Lower leg skin (tissue), 3 donors: Measurements from ENCODE around the gene ZP3.
"Not testable (repeated sequence)": the region's sequence is repeated elsewhere in the genome, so short reads cannot be mapped to it uniquely, and the experiment has no call there.

Experiments
- POLR2A ChIP-seq, 2 donors: fragments of 450-650 bp; IDR thresholded peaks; one replicate each; pipeline ENCODE4 v1.6.1; 2016 to 2017; ENCODE audit warnings: antibody characterized with exemption in 2 of 2, mild to moderate bottlenecking in 1 of 2, moderate library complexity in 1 of 2
- TF ChIP-seq, protein P1 (sequence below), 3 donors: fragments of 450-650 bp; IDR thresholded peaks; one replicate each; pipeline ENCODE4 v1.5.1; 2016; ENCODE audit warnings: antibody characterized with exemption in 3 of 3, mild to moderate bottlenecking in 3 of 3, moderate library complexity in 2 of 3

DNA sequence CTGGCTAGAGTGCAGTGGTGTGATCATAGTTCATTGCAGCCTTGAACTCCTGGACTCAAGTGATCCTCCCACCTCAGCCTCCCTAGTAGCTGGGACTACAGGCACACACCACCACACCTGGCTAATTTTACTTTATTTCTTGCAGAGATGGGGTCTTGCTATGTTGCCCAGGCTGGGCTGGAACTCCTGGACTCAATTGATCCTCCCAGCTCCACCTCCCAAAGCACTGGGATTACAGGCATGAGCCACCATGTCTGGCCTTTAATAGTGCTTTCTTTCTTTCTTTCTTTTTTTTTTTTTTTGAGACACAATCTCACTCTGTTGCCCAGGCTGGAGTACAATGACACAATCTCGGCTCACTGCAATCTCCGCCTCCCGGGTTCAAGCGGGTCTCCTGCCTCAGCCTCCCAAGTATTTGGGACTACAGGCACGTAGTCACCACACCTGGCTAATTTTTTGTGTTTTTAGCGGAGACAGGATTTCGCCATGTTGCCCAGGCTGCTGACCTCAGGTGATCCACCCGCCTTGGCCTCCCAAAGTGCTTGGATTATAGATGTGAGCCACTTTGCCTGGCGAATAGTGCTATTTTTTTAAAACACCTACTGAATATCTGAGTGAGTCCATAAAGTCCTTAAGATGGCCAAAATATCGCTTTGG, 7.0 kb upstream of the ZP3 start:
- TF ChIP-seq, protein P1, sequence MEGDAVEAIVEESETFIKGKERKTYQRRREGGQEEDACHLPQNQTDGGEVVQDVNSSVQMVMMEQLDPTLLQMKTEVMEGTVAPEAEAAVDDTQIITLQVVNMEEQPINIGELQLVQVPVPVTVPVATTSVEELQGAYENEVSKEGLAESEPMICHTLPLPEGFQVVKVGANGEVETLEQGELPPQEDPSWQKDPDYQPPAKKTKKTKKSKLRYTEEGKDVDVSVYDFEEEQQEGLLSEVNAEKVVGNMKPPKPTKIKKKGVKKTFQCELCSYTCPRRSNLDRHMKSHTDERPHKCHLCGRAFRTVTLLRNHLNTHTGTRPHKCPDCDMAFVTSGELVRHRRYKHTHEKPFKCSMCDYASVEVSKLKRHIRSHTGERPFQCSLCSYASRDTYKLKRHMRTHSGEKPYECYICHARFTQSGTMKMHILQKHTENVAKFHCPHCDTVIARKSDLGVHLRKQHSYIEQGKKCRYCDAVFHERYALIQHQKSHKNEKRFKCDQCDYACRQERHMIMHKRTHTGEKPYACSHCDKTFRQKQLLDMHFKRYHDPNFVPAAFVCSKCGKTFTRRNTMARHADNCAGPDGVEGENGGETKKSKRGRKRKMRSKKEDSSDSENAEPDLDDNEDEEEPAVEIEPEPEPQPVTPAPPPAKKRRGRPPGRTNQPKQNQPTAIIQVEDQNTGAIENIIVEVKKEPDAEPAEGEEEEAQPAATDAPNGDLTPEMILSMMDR (IDR thresholded peaks at IDR 0.05) = not testable (repeated sequence)
- TF ChIP-seq POLR2A (IDR thresholded peaks at IDR 0.05) = not testable (repeated sequence)
